ENCODE results near the gene CHIA.

The CHIA gene

DNA sequence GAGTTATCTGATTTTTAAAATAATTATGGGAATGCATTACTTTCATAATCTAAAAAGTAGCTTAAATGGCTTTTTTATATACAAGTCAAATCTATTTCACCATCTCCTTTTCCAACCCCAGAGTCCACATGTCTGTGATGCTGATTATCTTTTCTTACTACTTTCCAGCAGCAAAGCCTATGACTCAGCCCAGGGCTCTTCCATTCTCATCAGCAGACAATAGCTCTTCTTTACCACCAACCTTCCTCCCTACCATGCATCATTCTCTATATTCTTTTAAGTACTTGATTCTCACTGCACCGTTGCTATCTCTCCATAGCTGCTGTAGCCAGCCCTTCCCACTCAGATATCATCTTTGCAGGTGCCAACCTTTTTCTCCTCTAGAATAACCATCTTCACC, 75.6 kb downstream of the CHIA start:
- no peak for DNase-seq (ENCODE audit: low read depth)

GRCh38 chr1:111369177-111369576, 78.5 kb downstream of the CHIA start:
- no peak for DNase-seq (ENCODE audit: low read depth)

GRCh38 chr1:111369645-111370044, 79.0 kb downstream of the CHIA start:
- DNase-seq (ENCODE audit: low read depth): no peak
